ENCODE measurements around the gene C10orf67. TPM values are rescaled to one million over a fixed set of nuclear protein-coding genes. Genes with fewer than 3 reads are reported as not detected.
"Not testable (repeated sequence)": the region's sequence is repeated elsewhere in the genome, so short reads cannot be mapped to it uniquely, and the experiment has no call there.

Gene C10orf67
- total RNA-seq, 1 donor from 2014 or later, result 0.33 TPM

- TF ChIP-seq CTCF (conservative IDR thresholded peaks at IDR 0.05), result no peak
- Mint-ChIP-seq H3K4me1 (peaks cover 4% of the 10 kb centered on the region), H3K36me3 (ENCODE audit: low read depth) (peaks cover 2% of the 10 kb centered on the region), H3K4me3 (no peak overlapping the region), H3K9me3 (peaks cover 3% of the 10 kb centered on the region), H3K27ac (ENCODE audit: unreplicated experiment) (no peak overlapping the region), H3K27me3 (ENCODE audit: low read depth) (peaks cover 27% of the 10 kb centered on the region)
- DNase-seq (ENCODE audit: low read depth, low spot score), result no peak
Observed at GRCh38 chr10:23281044-23281433, 63.6 kb downstream of the C10orf67 start.

GRCh38 chr10:23280419-23281043, 64.1 kb downstream of the C10orf67 start:
- Mint-ChIP-seq H3K36me3 (ENCODE audit: low read depth) (no peaks in the 10 kb centered on the region), H3K4me1 (peaks cover 4% of the 10 kb centered on the region), H3K4me3 (no peak overlapping the region), H3K27me3 (ENCODE audit: low read depth) (peaks cover 23% of the 10 kb centered on the region), H3K9me3 (no peaks in the 10 kb centered on the region), H3K27ac (ENCODE audit: unreplicated experiment) (no peak overlapping the region)
- no peak for DNase-seq (ENCODE audit: low read depth, low spot score)
- no peak for TF ChIP-seq CTCF (conservative IDR thresholded peaks at IDR 0.05)

GRCh38 chr10:23275355-23275754, 69.2 kb downstream of the C10orf67 start:
- Mint-ChIP-seq H3K4me1 (no peaks in the 10 kb centered on the region), H3K27me3 (ENCODE audit: low read depth) (peaks cover 9% of the 10 kb centered on the region), H3K9me3 (peaks cover 9% of the 10 kb centered on the region), H3K27ac (ENCODE audit: unreplicated experiment) (no peak overlapping the region), H3K36me3 (ENCODE audit: low read depth) (no peaks in the 10 kb centered on the region), H3K4me3 (no peak overlapping the region)
- DNase-seq (ENCODE audit: low read depth, low spot score), result no peak
- no peak for TF ChIP-seq CTCF (conservative IDR thresholded peaks at IDR 0.05)

- H3K36me3 Mint-ChIP-seq (ENCODE audit: low read depth); H3K4me1 Mint-ChIP-seq; H3K9me3 Mint-ChIP-seq; H3K4me3 Mint-ChIP-seq; H3K27ac Mint-ChIP-seq (ENCODE audit: unreplicated experiment); DNase-seq (ENCODE audit: low read depth, low spot score): not testable (repeated sequence)
- peaks cover 12% of the 10 kb centered on the region for H3K27me3 Mint-ChIP-seq (ENCODE audit: low read depth)
Observed at GRCh38 chr10:23274179-23274578, 70.4 kb downstream of the C10orf67 start.

- peaks cover 8% of the 10 kb centered on the region for H3K27me3 Mint-ChIP-seq (ENCODE audit: low read depth)
- no peaks in the 10 kb centered on the region for H3K36me3 Mint-ChIP-seq (ENCODE audit: low read depth)
- H3K27ac Mint-ChIP-seq (ENCODE audit: unreplicated experiment), result no peak overlapping the region
- TF ChIP-seq CTCF (conservative IDR thresholded peaks at IDR 0.05), result no peak
- H3K4me1 Mint-ChIP-seq, result no peaks in the 10 kb centered on the region
- H3K4me3 Mint-ChIP-seq, result no peak overlapping the region
- DNase-seq (ENCODE audit: low read depth, low spot score), result no peak
- H3K9me3 Mint-ChIP-seq, result peaks cover 9% of the 10 kb centered on the region
Observed at GRCh38 chr10:23270531-23270930, 74.1 kb downstream of the C10orf67 start.

GRCh38 chr10:23263441-23264164, 81.0 kb downstream of the C10orf67 start:
- Mint-ChIP-seq H3K4me1 (no peaks in the 10 kb centered on the region), H3K9me3 (no peaks in the 10 kb centered on the region), H3K27ac (ENCODE audit: unreplicated experiment) (no peak overlapping the region), H3K4me3 (no peak overlapping the region), H3K27me3 (ENCODE audit: low read depth) (peaks cover 50% of the 10 kb centered on the region), H3K36me3 (ENCODE audit: low read depth) (no peaks in the 10 kb centered on the region)
- no peak for TF ChIP-seq CTCF (conservative IDR thresholded peaks at IDR 0.05)
- DNase-seq (ENCODE audit: low read depth, low spot score), result no peak
